ENCODE measurements around the gene TSHZ2.
A peak's percentile ranks its signal among the peaks of the same experiment; 100 is the strongest.

TSHZ2 gene

DNA sequence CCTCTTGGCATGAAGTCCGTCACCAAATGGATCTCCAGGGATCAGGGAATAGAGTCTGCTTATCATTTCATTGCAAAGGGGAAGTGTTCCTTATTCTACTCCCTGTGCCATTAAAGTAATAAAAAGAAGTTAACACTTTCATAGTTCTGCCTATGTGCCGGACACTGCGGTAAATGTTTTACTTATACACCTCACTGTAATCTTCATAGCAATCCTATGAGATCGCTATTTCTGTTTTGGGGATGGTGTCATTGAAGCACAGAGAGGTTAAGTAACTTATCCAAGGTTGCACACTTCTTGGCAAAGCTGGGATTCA lies 177.7 kb downstream of the TSHZ2 start:
- Histone ChIP-seq H3K27ac (ENCODE audit: low read length) (no peak overlapping the region), H3K27me3 (ENCODE audit: insufficient read depth, low read length) (no peaks in the 10 kb centered on the region), H3K4me3 (ENCODE audit: low read length) (no peak overlapping the region), H3K36me3 (ENCODE audit: insufficient read depth, low read depth, low read length) (no peaks in the 10 kb centered on the region), H3K9ac (ENCODE audit: low read depth, low read length) (no peak overlapping the region), H3K4me1 (ENCODE audit: insufficient read depth, low read length) (no peaks in the 10 kb centered on the region), H3K9me3 (ENCODE audit: insufficient read depth, low read depth, low read length) (no peaks in the 10 kb centered on the region)

DNA sequence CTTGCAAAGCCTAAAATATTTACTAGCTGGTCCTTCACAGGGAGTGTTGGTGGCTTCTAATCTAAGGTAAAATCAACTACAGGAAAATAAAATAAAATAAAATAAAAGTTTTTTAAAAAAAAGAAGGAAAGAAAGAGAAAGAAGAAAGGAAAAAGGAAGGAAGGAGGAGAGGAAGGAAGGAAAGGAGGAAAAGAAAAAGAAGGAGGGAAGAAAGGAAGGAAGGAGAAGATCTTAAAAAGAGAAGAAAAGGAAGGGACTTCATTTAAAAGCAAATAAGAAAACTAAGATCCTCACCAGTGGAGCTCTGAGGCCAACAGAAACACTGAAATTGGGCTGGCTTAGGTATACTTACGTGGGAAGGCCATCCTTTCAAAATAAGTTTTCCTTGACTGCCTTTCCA lies 178.4 kb downstream of the TSHZ2 start:
- H3K9ac ChIP-seq (ENCODE audit: low read depth, low read length) = no peak overlapping the region
- no peak overlapping the region for H3K4me3 ChIP-seq (ENCODE audit: low read length)
- H3K9me3 ChIP-seq (ENCODE audit: insufficient read depth, low read depth, low read length) = no peaks in the 10 kb centered on the region
- H3K27me3 ChIP-seq (ENCODE audit: insufficient read depth, low read length) = no peaks in the 10 kb centered on the region
- no peaks in the 10 kb centered on the region for H3K4me1 ChIP-seq (ENCODE audit: insufficient read depth, low read length)
- no peaks in the 10 kb centered on the region for H3K36me3 ChIP-seq (ENCODE audit: insufficient read depth, low read depth, low read length)
- H3K27ac ChIP-seq (ENCODE audit: low read length) = no peak overlapping the region

DNA sequence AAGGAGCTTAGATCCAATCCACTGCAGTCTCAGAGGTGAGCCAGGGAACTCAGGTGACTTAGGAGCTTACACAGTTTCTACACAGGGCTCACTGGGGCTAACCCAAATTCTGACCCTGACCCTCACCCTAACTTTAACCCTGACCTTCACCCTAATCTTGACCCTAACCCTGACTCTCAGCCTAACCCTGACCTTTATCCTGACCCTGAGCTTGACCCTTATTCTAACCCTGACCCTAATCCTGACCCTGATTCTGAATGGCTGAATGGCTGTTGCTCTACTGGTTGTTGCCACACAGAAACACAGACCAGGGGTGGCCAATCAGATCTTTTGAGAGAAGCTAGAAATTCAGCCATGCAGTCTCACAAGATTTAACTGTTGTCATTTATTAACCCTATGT lies 180.1 kb downstream of the TSHZ2 start:
- Histone ChIP-seq H3K36me3 (ENCODE audit: insufficient read depth, low read depth, low read length) (no peaks in the 10 kb centered on the region), H3K27ac (ENCODE audit: low read length) (no peak overlapping the region), H3K9ac (ENCODE audit: low read depth, low read length) (no peak overlapping the region), H3K9me3 (ENCODE audit: insufficient read depth, low read depth, low read length) (no peaks in the 10 kb centered on the region), H3K4me3 (ENCODE audit: low read length) (no peak overlapping the region), H3K4me1 (ENCODE audit: insufficient read depth, low read length) (no peaks in the 10 kb centered on the region), H3K27me3 (ENCODE audit: insufficient read depth, low read length) (no peaks in the 10 kb centered on the region)

DNA sequence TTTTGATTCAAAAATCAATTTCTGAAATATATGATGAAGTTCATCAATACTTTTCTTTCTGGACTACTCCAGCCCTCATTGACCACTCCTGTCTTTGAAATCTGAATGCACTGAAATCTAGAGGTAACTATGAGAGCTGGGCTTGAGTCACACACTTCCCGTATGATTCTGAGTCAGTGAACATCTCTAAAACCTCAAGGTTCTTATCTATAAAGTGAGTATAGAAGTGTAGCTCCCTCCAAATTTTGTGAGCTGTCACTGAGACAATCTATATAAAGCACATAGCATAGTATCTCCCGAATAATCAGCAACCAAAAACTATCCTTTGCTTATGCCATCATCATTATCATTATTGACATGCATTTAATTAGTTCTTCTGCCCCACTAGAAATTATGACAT lies 182.4 kb downstream of the TSHZ2 start:
- Histone ChIP-seq H3K9ac (ENCODE audit: low read depth, low read length) (no peak overlapping the region), H3K27ac (ENCODE audit: low read length) (no peak overlapping the region), H3K27me3 (ENCODE audit: insufficient read depth, low read length) (no peaks in the 10 kb centered on the region), H3K9me3 (ENCODE audit: insufficient read depth, low read depth, low read length) (no peaks in the 10 kb centered on the region), H3K36me3 (ENCODE audit: insufficient read depth, low read depth, low read length) (no peaks in the 10 kb centered on the region), H3K4me3 (ENCODE audit: low read length) (no peak overlapping the region), H3K4me1 (ENCODE audit: insufficient read depth, low read length) (no peaks in the 10 kb centered on the region)

DNA sequence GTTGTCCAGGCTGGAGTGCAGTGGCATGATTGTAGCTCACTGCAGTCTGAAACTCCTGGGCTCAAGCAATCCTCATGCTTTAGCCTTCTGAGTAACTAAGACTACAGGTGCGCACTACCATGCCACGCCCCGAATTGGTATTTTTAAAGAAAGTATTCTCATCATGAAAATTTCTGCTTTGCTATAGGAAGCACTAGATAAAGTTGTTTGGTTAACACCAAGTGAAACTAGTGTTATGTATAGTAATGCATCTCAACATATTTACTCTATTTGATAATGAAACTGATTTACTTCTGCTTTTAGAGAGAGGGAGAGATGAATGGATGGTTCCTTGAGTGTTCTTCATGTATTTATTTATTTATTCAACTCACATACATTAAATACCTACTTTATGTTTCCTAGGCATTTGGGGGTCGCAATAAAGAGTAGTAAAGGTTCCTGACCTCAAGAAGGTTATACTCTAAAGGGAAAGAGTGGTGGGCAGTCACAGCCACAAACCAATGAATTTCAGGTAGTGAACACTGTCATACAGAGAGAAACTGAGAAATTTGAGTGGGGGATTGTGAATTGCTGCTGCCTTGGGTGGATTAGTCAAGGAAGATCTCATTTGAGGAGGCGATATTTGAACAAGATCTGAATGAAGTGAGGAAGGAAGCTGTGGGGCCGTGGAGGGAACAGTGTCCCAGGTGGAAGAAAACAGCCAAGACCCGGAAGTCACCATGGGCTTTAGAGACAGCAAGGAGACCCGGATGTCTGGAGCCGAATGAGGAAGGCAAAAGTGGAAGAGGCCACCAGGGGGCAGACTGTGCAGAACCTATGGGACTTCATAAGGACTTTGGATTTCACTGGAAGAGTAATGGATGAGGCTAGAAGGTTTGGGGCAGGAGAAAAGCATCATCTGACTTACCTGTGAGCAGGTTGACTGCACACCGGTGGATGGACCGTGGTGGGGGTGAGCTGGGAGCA lies 185.6 kb downstream of the TSHZ2 start:
- Histone ChIP-seq H3K27ac (ENCODE audit: low read length) (no peak overlapping the region), H3K9me3 (ENCODE audit: insufficient read depth, low read depth, low read length) (no peaks in the 10 kb centered on the region), H3K4me1 (ENCODE audit: insufficient read depth, low read length) (peaks cover 2% of the 10 kb centered on the region; the same call in 1 of the 2 replicates), H3K27me3 (ENCODE audit: insufficient read depth, low read length) (no peaks in the 10 kb centered on the region), H3K4me3 (ENCODE audit: low read length) (no peak overlapping the region), H3K9ac (ENCODE audit: low read depth, low read length) (no peak overlapping the region), H3K36me3 (ENCODE audit: insufficient read depth, low read depth, low read length) (no peaks in the 10 kb centered on the region)

DNA sequence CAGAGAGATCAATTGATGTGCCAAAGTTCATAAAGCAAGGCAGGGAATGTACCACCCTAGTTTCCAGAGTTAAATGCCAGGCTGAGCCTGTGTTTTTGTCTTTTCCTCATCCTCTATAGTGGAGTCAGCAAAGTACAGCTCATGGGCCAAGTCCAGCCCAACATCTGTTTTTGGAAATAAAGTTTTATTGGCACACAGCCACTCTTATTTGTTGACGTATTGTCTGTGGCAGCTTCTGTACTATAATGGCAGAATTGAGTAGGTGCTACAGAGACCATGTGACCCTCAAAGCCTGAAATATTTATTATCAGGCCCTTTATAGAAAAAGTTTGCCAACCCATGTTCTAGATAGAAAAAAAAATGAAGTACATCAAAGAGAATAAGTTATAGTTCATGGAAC lies 187.0 kb downstream of the TSHZ2 start:
- H3K4me1 ChIP-seq (ENCODE audit: insufficient read depth, low read length) = peaks cover 5% of the 10 kb centered on the region; the same call in 1 of the 2 replicates
- no peak overlapping the region for H3K9ac ChIP-seq (ENCODE audit: low read depth, low read length)

DNA sequence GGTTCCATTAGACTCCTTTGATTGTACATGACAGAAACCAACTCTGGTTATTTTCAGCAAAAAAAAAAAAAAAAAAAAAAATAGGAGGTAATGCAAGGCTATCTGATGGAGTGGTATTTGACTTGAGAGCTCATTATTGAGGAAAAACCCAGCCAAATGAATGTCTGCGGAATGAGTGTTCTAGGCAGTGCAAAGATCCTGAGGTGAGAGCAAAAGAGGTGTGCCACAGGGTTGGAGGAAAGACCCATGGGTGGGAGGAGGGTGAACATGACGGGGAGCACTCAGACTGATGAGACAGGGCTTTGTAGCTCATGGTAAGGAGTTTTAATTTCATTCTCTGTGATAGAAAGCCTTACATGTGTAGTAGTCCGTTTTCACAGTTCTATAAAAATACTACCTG lies 188.9 kb downstream of the TSHZ2 start:
- no peaks in the 10 kb centered on the region for H3K36me3 ChIP-seq (ENCODE audit: insufficient read depth, low read depth, low read length)
- no peak overlapping the region for H3K27ac ChIP-seq (ENCODE audit: low read length)
- H3K4me1 ChIP-seq (ENCODE audit: insufficient read depth, low read length) = peaks cover 5% of the 10 kb centered on the region; the same call in 1 of the 2 replicates
- no peaks in the 10 kb centered on the region for H3K27me3 ChIP-seq (ENCODE audit: insufficient read depth, low read length)
- no peak overlapping the region for H3K9ac ChIP-seq (ENCODE audit: low read depth, low read length)
- H3K4me3 ChIP-seq (ENCODE audit: low read length) = no peak overlapping the region
- no peaks in the 10 kb centered on the region for H3K9me3 ChIP-seq (ENCODE audit: insufficient read depth, low read depth, low read length)

More for the DNA sequence above, 187.0 kb downstream of the TSHZ2 start:
- Histone ChIP-seq H3K9me3 (ENCODE audit: insufficient read depth, low read depth, low read length) (no peaks in the 10 kb centered on the region), H3K27me3 (ENCODE audit: insufficient read depth, low read length) (no peaks in the 10 kb centered on the region), H3K4me3 (ENCODE audit: low read length) (no peak overlapping the region), H3K27ac (ENCODE audit: low read length) (no peak overlapping the region), H3K36me3 (ENCODE audit: insufficient read depth, low read depth, low read length) (no peaks in the 10 kb centered on the region)

DNA sequence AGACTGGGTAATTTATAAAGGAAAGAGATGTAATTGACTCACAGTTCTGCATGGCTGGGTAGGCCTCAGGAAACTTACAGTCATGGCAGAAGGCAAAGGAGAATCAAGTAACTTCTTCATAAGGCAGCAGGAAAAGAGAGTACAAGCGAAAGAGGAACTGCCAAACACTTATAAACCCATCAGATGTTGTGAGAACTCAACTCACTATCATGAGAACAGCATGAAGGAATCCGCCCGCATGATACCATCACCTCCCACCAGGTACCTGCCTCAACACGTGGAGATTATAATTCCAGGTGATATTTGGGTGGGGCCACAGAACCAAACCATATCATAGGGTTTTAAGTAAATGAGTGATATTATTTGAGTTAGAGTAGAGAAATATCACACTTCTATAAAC lies 189.3 kb downstream of the TSHZ2 start:
- no peak overlapping the region for H3K4me3 ChIP-seq (ENCODE audit: low read length)
- peaks cover 5% of the 10 kb centered on the region; the same call in 1 of the 2 replicates for H3K4me1 ChIP-seq (ENCODE audit: insufficient read depth, low read length)
- H3K27ac ChIP-seq (ENCODE audit: low read length) = no peak overlapping the region

DNA sequence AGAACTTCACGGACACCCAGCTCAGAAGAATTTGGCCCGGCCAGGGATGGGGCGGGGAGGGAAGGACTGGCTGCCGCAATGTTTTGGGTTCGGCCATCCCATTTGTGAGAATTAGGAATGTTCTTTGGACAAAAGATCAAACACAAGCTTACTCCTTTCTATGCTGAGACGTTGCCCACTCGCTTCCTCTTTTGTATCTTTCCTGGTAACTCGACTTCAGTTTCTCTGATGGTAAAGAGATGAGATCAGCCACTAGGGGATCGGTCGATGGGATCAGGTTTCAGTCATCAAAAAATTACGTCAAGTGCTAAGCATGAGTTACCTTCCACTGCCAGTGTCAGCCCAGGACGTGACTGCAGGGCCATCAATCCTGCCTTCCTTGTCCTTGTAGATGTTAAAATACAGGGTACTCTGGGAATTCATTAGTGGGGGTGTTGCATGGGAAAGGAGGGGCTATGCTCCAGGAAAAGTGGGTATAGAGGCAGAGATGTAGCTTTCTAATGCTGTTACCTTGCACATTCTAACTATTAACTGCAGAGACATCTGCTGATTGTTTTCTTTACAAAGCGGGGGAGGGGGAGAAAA lies 190.2 kb downstream of the TSHZ2 start:
- Histone ChIP-seq H3K36me3 (ENCODE audit: insufficient read depth, low read depth, low read length) (no peaks in the 10 kb centered on the region), H3K4me1 (ENCODE audit: insufficient read depth, low read length) (peaks cover 5% of the 10 kb centered on the region; the same call in 1 of the 2 replicates), H3K27ac (ENCODE audit: low read length) (no peak overlapping the region), H3K4me3 (ENCODE audit: low read length) (peak overlapping the region; percentile 19; the same call in 1 of the 2 replicates), H3K9ac (ENCODE audit: low read depth, low read length) (peak overlapping the region; percentile 27; the same call in 1 of the 2 replicates), H3K9me3 (ENCODE audit: insufficient read depth, low read depth, low read length) (no peaks in the 10 kb centered on the region), H3K27me3 (ENCODE audit: insufficient read depth, low read length) (no peaks in the 10 kb centered on the region)

More for the DNA sequence above, 189.3 kb downstream of the TSHZ2 start:
- no peak overlapping the region for H3K9ac ChIP-seq (ENCODE audit: low read depth, low read length)
- no peaks in the 10 kb centered on the region for H3K9me3 ChIP-seq (ENCODE audit: insufficient read depth, low read depth, low read length)
- no peaks in the 10 kb centered on the region for H3K27me3 ChIP-seq (ENCODE audit: insufficient read depth, low read length)
- H3K36me3 ChIP-seq (ENCODE audit: insufficient read depth, low read depth, low read length) = no peaks in the 10 kb centered on the region

DNA sequence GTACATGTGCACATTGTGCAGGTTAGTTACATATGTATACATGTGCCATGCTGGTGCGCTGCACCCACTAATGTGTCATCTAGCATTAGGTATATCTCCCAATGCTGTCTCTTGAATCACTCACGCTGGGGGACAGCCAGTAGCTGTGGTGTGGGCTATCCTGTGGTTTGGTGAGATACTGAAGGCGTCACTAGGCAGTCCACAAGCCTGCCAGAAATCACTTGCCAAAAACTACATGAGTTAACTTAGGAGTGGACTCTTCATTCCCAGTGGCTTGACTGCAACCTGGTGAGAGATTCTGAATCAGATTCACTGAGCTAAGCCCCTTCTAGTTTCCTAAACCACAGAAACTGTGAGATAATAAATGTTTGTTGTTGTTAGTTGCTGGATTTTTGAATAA lies 191.3 kb downstream of the TSHZ2 start:
- Histone ChIP-seq H3K9me3 (ENCODE audit: insufficient read depth, low read depth, low read length) (no peaks in the 10 kb centered on the region), H3K9ac (ENCODE audit: low read depth, low read length) (no peak overlapping the region), H3K4me1 (ENCODE audit: insufficient read depth, low read length) (peaks cover 5% of the 10 kb centered on the region; the same call in 1 of the 2 replicates), H3K27me3 (ENCODE audit: insufficient read depth, low read length) (no peaks in the 10 kb centered on the region), H3K27ac (ENCODE audit: low read length) (no peak overlapping the region), H3K36me3 (ENCODE audit: insufficient read depth, low read depth, low read length) (no peaks in the 10 kb centered on the region), H3K4me3 (ENCODE audit: low read length) (no peak overlapping the region)

DNA sequence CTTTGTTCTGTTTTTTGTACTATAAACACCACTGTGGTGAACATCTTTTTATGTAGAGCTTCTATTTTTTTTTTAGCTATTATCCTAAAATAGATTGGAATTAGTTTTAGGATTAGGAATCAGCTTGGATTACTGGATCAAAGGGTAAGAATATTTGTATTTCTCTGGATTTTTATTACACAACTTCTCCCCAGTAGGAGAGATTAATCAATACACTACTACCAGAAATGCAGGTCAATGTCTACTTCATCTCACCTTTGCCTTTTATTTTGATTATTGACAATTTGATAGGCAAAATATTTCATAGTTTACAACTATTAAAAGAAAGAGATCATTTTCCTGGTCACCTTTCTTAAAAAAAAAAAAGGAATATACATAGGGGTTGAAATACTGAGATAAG lies 191.9 kb downstream of the TSHZ2 start:
- Histone ChIP-seq H3K27me3 (ENCODE audit: insufficient read depth, low read length) (no peaks in the 10 kb centered on the region), H3K9ac (ENCODE audit: low read depth, low read length) (no peak overlapping the region), H3K27ac (ENCODE audit: low read length) (no peak overlapping the region), H3K4me1 (ENCODE audit: insufficient read depth, low read length) (peaks cover 5% of the 10 kb centered on the region; the same call in 1 of the 2 replicates), H3K4me3 (ENCODE audit: low read length) (no peak overlapping the region), H3K9me3 (ENCODE audit: insufficient read depth, low read depth, low read length) (no peaks in the 10 kb centered on the region), H3K36me3 (ENCODE audit: insufficient read depth, low read depth, low read length) (no peaks in the 10 kb centered on the region)

DNA sequence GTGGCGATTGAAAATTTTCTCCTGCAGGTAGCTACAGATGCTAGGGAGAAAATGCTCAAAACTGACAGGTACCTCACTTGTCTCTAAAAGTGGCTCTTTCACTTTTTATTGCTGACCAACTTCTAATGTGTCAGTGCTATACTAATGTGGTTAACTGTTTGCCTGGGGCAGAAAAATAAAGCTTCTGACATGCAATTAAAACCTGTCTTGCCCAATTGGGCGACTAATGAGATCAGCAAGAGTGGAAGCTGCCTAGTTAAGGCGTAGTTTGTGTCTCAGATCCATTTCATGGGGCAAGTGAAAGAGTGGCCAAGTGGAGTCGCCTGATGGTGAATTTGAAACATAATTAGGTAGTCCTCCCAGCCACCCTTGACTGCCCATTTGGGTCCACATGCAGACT lies 193.3 kb downstream of the TSHZ2 start:
- H3K4me3 ChIP-seq (ENCODE audit: low read length) = no peak overlapping the region
- no peak overlapping the region for H3K27ac ChIP-seq (ENCODE audit: low read length)
- no peaks in the 10 kb centered on the region for H3K9me3 ChIP-seq (ENCODE audit: insufficient read depth, low read depth, low read length)
- peaks cover 5% of the 10 kb centered on the region; the same call in 1 of the 2 replicates for H3K4me1 ChIP-seq (ENCODE audit: insufficient read depth, low read length)
- H3K9ac ChIP-seq (ENCODE audit: low read depth, low read length) = no peak overlapping the region
- H3K36me3 ChIP-seq (ENCODE audit: insufficient read depth, low read depth, low read length) = no peaks in the 10 kb centered on the region
- no peaks in the 10 kb centered on the region for H3K27me3 ChIP-seq (ENCODE audit: insufficient read depth, low read length)

Measured in iPS-20b (cell line).